ENCODE measurements around the gene CSRNP3. TPM values are rescaled to one million over a fixed set of nuclear protein-coding genes. Genes with fewer than 3 reads are reported as not detected.

The CSRNP3 gene
- total RNA-seq, 1 experiment from 2014 or later, result 0.41 TPM

GRCh38 chr2:165456027-165456426 lies 13.5 kb upstream of the CSRNP3 start:
- H4K20me1 ChIP-seq (ENCODE audit: insufficient read depth), result no peaks in the 10 kb centered on the region
- no peaks in the 10 kb centered on the region for H3K9me2 ChIP-seq (ENCODE audit: insufficient read depth)
- no peak for TF ChIP-seq EZH2 (IDR thresholded peaks at IDR 0.05; ENCODE audit: low read depth)
- no peak for TF ChIP-seq CTCF (conservative IDR thresholded peaks at IDR 0.05)
- no peaks in the 10 kb centered on the region for H3K9me3 ChIP-seq (ENCODE audit: insufficient read depth, low read depth)
- no peaks in the 10 kb centered on the region for H3K27me3 ChIP-seq (ENCODE audit: insufficient read depth, low read depth)
- no peak overlapping the region for H3K4me3 ChIP-seq
- H2AFZ ChIP-seq, result no peak overlapping the region
- H3K27ac ChIP-seq, result no peak overlapping the region
- ChIA-PET POLR2A (ENCODE audit: unreplicated experiment) (no interaction called here), CTCF (no interaction called here)
- H3K36me3 ChIP-seq (ENCODE audit: low read depth), result no peaks in the 10 kb centered on the region
- no peak for DNase-seq
- BruUV-seq (replicated peaks), result no TSS peak
- H3K4me2 ChIP-seq, result no peak overlapping the region
- H3F3A ChIP-seq (ENCODE audit: insufficient read depth, low read depth), result no peaks in the 10 kb centered on the region
- intact Hi-C loops (cut with micrococcal nuclease; ENCODE audit: unreplicated experiment), result no loop called here
- H3K4me1 ChIP-seq (replicated peaks; ENCODE audit: insufficient read depth), result no peaks in the 10 kb centered on the region
- H3K79me2 ChIP-seq (ENCODE audit: low read depth), result no peaks in the 10 kb centered on the region

- Histone ChIP-seq H3K4me3 (no peak overlapping the region), H3K27me3 (ENCODE audit: insufficient read depth, low read depth) (no peaks in the 10 kb centered on the region), H3F3A (ENCODE audit: insufficient read depth, low read depth) (no peaks in the 10 kb centered on the region), H3K4me2 (no peak overlapping the region), H3K27ac (no peak overlapping the region), H3K4me1 (replicated peaks; ENCODE audit: insufficient read depth) (no peaks in the 10 kb centered on the region), H3K9me2 (ENCODE audit: insufficient read depth) (no peaks in the 10 kb centered on the region), H3K79me2 (ENCODE audit: low read depth) (no peaks in the 10 kb centered on the region), H2AFZ (no peak overlapping the region), H3K36me3 (ENCODE audit: low read depth) (no peaks in the 10 kb centered on the region), H3K9me3 (ENCODE audit: insufficient read depth, low read depth) (no peaks in the 10 kb centered on the region), H4K20me1 (ENCODE audit: insufficient read depth) (no peaks in the 10 kb centered on the region)
- no peak for DNase-seq
- intact Hi-C loops (cut with micrococcal nuclease; ENCODE audit: unreplicated experiment), result no loop called here
- TF ChIP-seq EZH2 (IDR thresholded peaks at IDR 0.05; ENCODE audit: low read depth) (no peak), CTCF (conservative IDR thresholded peaks at IDR 0.05) (no peak)
- ChIA-PET CTCF (no interaction called here), POLR2A (ENCODE audit: unreplicated experiment) (no interaction called here)
- BruUV-seq (replicated peaks), result no TSS peak
Observed at GRCh38 chr2:165462443-165462842, 7.1 kb upstream of the CSRNP3 start.

GRCh38 chr2:165466386-165466785 lies 3.1 kb upstream of the CSRNP3 start:
- H2AFZ ChIP-seq, result no peak overlapping the region
- no peaks in the 10 kb centered on the region for H3F3A ChIP-seq (ENCODE audit: insufficient read depth, low read depth)
- no peak overlapping the region for H3K4me2 ChIP-seq
- no peak for DNase-seq
- H3K9me2 ChIP-seq (ENCODE audit: insufficient read depth), result no peaks in the 10 kb centered on the region
- no peaks in the 10 kb centered on the region for H4K20me1 ChIP-seq (ENCODE audit: insufficient read depth)
- ChIA-PET CTCF (no interaction called here), POLR2A (ENCODE audit: unreplicated experiment) (no interaction called here)
- H3K4me3 ChIP-seq, result no peak overlapping the region
- BruUV-seq (replicated peaks), result no TSS peak
- no peaks in the 10 kb centered on the region for H3K4me1 ChIP-seq (replicated peaks; ENCODE audit: insufficient read depth)
- H3K27me3 ChIP-seq (ENCODE audit: insufficient read depth, low read depth), result no peaks in the 10 kb centered on the region
- no peak for TF ChIP-seq CTCF (conservative IDR thresholded peaks at IDR 0.05)
- TF ChIP-seq EZH2 (IDR thresholded peaks at IDR 0.05; ENCODE audit: low read depth), result no peak
- H3K36me3 ChIP-seq (ENCODE audit: low read depth), result no peaks in the 10 kb centered on the region
- H3K9me3 ChIP-seq (ENCODE audit: insufficient read depth, low read depth), result no peaks in the 10 kb centered on the region
- intact Hi-C loops (cut with micrococcal nuclease; ENCODE audit: unreplicated experiment), result no loop called here
- no peaks in the 10 kb centered on the region for H3K79me2 ChIP-seq (ENCODE audit: low read depth)
- no peak overlapping the region for H3K27ac ChIP-seq
